ENCODE results near the gene RAX2.
A peak's percentile ranks its signal among the peaks of the same experiment; 100 is the strongest.
"Not testable (repeated sequence)": the region's sequence is repeated elsewhere in the genome, so short reads cannot be mapped to it uniquely, and the experiment has no call there.

Gene RAX2

GRCh38 chr19:3775831-3776230 is 3.8 kb upstream of the RAX2 start:
- DNase-seq, result no peak

- no peak for DNase-seq
Observed at GRCh38 chr19:3775374-3775711, 3.3 kb upstream of the RAX2 start.

DNA sequence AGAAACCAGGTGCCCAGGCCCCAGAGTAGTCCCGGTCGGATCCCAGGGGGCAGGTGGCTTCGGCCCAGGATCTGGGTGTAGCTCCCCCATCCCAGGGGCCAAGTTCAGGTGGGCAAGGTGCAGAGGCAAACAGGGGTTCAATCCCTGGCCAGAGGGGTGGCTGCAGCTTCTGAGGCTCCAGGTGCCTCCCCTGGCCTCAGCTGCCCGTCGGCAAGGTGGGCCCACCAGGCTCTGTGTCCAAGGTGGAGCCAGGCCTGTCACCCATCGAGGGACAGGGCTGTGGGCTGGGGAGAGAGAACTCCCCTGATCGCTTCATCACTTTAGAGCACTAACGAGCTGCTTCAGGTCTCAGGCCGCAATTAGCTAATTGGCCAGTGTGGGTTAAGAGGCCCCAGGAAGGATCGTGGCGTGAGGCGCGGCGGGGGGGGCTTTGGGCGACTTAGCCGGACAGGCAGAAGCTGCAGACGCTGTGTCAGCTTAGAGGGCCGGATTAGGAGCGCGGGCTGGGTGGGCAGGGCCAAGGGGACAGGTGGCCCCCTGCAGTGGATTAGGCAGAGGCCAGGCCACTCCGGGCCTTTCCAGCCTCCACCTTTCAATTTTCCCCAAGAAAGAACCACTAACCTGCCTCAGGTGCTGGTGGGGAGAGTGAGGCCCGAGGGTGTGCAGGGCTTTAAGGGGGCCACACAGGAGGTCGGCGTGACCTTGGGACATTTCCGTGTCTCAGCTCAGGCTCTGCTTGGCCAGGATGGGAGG is 2.8 kb upstream of the RAX2 start:
- no peak for DNase-seq

DNA sequence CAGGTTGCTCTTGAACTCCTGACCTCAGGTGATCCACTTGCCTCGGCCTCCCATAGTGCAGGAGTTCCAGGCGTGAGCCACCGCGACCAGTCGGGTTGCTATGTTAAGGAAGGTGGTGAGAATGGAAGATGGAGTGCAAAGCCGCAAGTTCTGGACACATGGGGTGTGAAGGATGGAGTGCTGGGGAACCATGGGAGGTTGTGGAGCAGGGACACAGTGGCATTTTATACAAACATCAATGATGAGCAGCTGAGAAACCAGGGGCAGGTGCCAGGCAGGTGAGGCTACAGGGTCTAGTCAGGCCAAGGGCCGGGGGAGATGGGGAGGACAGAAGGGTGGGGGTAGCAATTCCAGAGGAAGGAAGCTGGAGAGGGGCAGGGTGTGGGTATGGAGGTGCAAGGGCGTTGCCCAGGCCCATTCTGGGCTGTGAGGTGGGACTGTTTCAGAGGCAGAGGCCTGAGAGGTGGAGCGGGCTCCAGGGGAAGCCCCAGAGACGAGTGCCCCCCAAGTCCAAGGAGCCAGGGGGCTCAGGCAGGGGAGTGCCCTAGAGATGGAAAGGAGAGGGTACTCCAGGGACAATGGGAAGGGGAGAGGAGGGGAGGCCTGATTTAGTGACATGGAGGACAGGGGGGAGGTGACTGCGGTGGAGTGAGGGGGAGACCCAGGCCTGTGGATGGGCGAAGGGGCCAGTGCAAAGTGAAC is 1.9 kb upstream of the RAX2 start:
- DNase-seq, result no peak

- DNase-seq, result no peak
Observed at GRCh38 chr19:3771000-3771905, 775 bp downstream of the RAX2 start.

GRCh38 chr19:3770136-3770999 is 1.7 kb downstream of the RAX2 start:
- DNase-seq, result no peak

DNA sequence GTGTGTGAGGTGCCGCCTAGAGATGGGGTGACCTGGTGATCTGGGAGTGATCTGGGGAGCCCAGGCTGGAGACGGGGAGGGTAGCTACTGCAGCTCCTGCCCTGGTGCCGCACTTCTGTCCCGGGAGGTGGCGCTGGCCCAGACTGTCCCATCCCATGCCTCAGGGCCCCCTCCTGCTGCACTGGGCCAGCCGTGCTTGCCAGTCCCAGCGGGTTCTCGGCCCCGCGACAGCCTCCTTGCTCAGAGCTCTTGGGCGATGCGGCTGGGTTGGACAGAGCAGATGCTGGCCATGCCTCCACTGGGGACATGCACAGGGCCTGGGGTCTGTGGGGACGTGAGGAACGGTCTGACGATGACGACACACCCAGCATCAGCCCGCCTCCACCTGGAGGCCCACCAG is 2.5 kb downstream of the RAX2 start:
- DNase-seq, result no peak

DNA sequence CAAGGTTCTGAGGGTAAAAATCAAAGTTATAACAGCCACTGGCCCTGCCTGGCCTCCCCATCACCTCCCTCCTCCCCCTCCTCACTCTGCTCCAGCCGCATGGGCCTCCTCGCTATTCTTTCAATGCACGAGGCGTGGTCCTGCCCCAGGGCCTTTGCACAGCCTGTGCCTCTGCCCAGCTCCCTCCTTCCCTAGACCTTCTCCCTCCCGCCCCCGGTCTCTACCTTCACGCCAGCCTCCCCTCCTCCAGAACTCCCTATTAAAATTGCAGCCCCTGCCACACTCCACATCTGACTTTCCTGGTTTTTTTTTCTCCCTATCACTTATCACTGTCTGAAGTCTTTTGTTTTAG is 3.3 kb downstream of the RAX2 start:
- no peak for DNase-seq

DNA sequence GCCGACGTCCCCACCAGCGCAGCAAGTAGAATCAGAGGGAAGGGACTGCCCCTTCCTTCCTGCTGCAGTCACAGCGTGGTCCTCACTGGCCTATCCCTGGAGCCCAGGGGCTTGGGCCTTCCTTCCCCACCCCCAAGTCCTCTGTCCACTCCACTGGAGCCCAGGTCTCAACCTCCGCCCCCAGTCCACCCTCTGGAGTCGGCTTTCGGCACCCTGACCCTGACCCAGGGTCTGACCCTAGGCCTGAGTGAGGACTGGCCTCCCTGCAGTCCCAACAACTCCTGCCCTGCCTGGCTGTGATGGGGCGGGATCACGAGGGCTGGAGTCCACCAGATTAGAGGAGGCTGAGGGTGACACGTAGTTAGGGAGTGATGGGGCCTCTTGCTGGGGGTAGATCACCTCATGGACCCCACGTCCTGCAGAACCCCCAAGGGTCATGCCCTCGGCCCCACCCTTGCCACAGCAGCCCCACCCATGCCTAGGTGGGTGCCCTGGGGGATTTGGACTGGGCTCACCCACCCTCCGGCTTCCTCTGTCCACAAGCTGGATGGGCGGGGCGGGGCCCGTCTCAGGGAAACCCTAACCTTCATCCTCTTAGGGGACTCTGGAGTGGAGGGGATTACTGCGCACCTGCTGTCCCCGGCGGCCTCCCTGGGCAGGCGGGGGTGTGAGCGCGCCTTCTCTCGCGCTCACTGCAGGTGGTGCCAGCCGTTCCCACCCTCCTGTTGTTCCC is 3.8 kb downstream of the RAX2 start:
- DNase-seq, result no peak

DNA sequence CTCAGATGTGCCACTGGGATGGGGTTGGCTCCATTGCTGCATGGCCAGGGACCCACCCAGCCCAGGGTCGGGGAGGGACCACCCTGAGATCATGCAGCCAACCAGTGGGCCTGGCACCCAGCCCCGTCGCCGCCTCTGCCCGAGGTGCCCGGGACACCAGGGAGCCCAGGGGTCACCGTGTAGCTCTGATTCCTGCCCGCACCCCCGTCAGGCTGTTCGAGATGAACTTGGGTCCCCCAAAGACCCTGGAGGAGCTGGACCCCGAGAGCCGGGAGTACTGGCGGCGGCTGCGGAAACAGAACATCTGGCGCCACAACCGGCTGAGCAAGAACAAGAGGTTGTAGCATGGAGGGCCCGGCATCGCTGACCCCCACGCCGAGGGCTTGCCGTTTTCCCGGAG is 5.0 kb downstream of the RAX2 start:
- DNase-seq, result no peak

GRCh38 chr19:3766520-3766919 is 5.5 kb downstream of the RAX2 start:
- DNase-seq, result no peak

DNA sequence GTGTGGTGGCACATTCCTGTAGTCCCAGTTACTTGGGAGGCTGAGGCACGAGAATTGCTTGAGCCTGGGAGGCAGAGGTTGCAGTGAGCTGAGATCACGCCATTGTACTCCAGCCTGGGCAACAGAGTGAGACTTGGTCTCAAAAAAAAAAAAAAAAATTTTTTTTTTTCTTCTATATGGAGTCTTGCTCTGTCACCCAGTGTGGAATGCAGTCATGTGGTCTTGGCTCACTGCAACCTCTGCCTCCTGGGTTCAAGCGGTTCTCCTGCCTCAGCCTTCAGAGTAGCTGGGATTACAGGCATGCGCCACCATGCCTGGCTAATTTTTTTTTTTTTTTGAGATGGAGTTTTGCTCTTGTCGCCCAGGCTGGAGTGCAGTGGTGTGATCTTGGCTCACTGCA is 6.3 kb downstream of the RAX2 start:
- not testable (repeated sequence) for DNase-seq

DNA sequence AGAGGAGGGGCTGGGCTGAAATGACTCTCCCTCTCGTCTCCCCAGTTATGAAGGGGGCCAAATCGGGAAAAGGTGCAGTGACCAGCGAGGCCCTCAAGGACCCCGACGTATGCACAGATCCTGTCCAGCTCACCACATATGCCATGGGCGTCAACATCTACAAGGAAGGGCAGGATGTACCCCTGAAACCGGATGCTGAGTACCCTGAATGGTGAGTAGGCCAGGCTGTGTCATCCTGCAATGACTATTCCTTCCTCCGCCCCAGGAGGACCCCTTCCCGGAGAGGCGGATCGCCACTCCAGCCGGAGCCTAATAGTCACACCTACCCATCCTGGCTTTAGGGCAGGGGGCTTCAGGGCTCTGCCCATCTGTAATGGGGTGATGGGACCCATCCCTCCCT is 6.9 kb downstream of the RAX2 start:
- DNase-seq, result no peak

- peak; percentile 99 for DNase-seq
Observed at GRCh38 chr19:3762501-3763459, 9.2 kb downstream of the RAX2 start, which contains the start of gene MRPL54. Gene MRPL54, plus strand, starts transcription at chr19:3762682. Its CDS starts 19 bp downstream, at chr19:3762701.

DNA sequence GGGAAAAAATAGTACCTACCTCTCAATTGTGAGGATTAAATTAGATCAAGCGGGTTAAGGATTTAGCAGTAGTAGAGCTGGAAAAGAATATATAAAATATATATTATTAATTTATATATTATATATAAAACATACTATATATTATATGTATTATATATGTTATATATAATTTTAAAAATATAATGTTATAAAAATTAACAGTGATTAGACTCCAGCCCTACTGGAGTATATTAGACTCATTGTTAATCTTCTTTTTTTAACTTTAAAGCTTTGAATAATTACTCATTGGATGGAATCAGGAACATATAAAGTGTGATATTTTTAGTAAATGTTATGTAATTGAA is 9.9 kb downstream of the RAX2 start:
- no peak for DNase-seq

GRCh38 chr19:3761382-3762129 is 10.5 kb downstream of the RAX2 start, which contains the start of gene APBA3:
Gene APBA3, minus strand, starts transcription at chr19:3761692. Its CDS starts 1,428 bp downstream, at chr19:3760264.
- peak; percentile 87 for DNase-seq

GRCh38 chr19:3760871-3761361 is 11.1 kb downstream of the RAX2 start:
- DNase-seq, result no peak

- DNase-seq, result no peak
Observed at GRCh38 chr19:3759482-3760254, 12.4 kb downstream of the RAX2 start.

- DNase-seq, result not testable (repeated sequence)
Observed at GRCh38 chr19:3758297-3758696, 13.7 kb downstream of the RAX2 start.
